Measurements from ENCODE around the gene GPR149.

GRCh38 chr3:154345422-154346122 is 84.4 kb downstream of the GPR149 start:
- TF ChIP-seq MYC (IDR thresholded peaks at IDR 0.05; ENCODE audit: low read depth, low read length), result no peak
- no peak for TF ChIP-seq MAX (IDR thresholded peaks at IDR 0.05; ENCODE audit: low read depth, low read length)
- TF ChIP-seq, protein P1, sequence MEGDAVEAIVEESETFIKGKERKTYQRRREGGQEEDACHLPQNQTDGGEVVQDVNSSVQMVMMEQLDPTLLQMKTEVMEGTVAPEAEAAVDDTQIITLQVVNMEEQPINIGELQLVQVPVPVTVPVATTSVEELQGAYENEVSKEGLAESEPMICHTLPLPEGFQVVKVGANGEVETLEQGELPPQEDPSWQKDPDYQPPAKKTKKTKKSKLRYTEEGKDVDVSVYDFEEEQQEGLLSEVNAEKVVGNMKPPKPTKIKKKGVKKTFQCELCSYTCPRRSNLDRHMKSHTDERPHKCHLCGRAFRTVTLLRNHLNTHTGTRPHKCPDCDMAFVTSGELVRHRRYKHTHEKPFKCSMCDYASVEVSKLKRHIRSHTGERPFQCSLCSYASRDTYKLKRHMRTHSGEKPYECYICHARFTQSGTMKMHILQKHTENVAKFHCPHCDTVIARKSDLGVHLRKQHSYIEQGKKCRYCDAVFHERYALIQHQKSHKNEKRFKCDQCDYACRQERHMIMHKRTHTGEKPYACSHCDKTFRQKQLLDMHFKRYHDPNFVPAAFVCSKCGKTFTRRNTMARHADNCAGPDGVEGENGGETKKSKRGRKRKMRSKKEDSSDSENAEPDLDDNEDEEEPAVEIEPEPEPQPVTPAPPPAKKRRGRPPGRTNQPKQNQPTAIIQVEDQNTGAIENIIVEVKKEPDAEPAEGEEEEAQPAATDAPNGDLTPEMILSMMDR (IDR thresholded peaks at IDR 0.05; ENCODE audit: low read depth, low read length), result no peak
- TF ChIP-seq POLR2A (IDR thresholded peaks at IDR 0.05; ENCODE audit: extremely low read depth, insufficient read length), result no peak
